GM08714 (cell line): ENCODE results near the gene MED1.
"Not testable (repeated sequence)": the region's sequence is repeated elsewhere in the genome, so short reads cannot be mapped to it uniquely, and the experiment has no call there.

ENCODE experiments used
- H3K4me3 ChIP-seq: fragments of 200-500 bp; sonication (Bioruptor generic); 2 replicates; pipeline ENCODE4 v1.5.1; 2014; ENCODE audit warnings: mild to moderate bottlenecking, low read length, inconsistent platforms
- ZNF274 ChIP-seq: IDR thresholded peaks from 2 replicates; pipeline ENCODE4 v1.6.1; 2012; ENCODE audit warnings: mild to moderate bottlenecking, low read depth, low read length

The MED1 gene

GRCh38 chr17:39401412-39402243 is 49.4 kb downstream of the MED1 start, which contains the start of gene FBXL20:
FBXL20 (minus strand) TSS chr17:39401626; CDS start chr17:39401402, 224 bp downstream.
- no peak for TF ChIP-seq ZNF274
- H3K4me3 ChIP-seq = peak within 1 kb of the TSS; percentile 88

- H3K4me3 ChIP-seq = peak overlapping the region; percentile 88
- no peak for TF ChIP-seq ZNF274
Measured at GRCh38 chr17:39400547-39401411, 50.3 kb downstream of the MED1 start.

GRCh38 chr17:39399791-39400190 is 51.3 kb downstream of the MED1 start:
- no peak overlapping the region for H3K4me3 ChIP-seq
- no peak for TF ChIP-seq ZNF274

GRCh38 chr17:39393736-39394135 is 57.3 kb downstream of the MED1 start:
- H3K4me3 ChIP-seq = no peak overlapping the region
- no peak for TF ChIP-seq ZNF274

- H3K4me3 ChIP-seq = no peak overlapping the region
- no peak for TF ChIP-seq ZNF274
Measured at GRCh38 chr17:39391448-39391847, 59.6 kb downstream of the MED1 start.

GRCh38 chr17:39385040-39385439 is 66.0 kb downstream of the MED1 start:
- no peak for TF ChIP-seq ZNF274

GRCh38 chr17:39380144-39380543 is 70.9 kb downstream of the MED1 start:
- TF ChIP-seq ZNF274 = no peak
- H3K4me3 ChIP-seq = no peak overlapping the region

More at GRCh38 chr17:39385040-39385439, 66.0 kb downstream of the MED1 start:
- H3K4me3 ChIP-seq = no peak overlapping the region

GRCh38 chr17:39376434-39376833 is 74.6 kb downstream of the MED1 start:
- no peak overlapping the region for H3K4me3 ChIP-seq
- TF ChIP-seq ZNF274 = no peak

GRCh38 chr17:39367805-39368204 is 83.3 kb downstream of the MED1 start:
- H3K4me3 ChIP-seq = not testable (repeated sequence)

- TF ChIP-seq ZNF274 = no peak
- no peak overlapping the region for H3K4me3 ChIP-seq
Measured at GRCh38 chr17:39365872-39366271, 85.2 kb downstream of the MED1 start.

- no peak for TF ChIP-seq ZNF274
- H3K4me3 ChIP-seq = no peak overlapping the region
Measured at GRCh38 chr17:39365242-39365641, 85.8 kb downstream of the MED1 start.

GRCh38 chr17:39364236-39365025 is 86.6 kb downstream of the MED1 start:
- no peak overlapping the region for H3K4me3 ChIP-seq

GRCh38 chr17:39361064-39361463 is 90.0 kb downstream of the MED1 start:
- H3K4me3 ChIP-seq = no peak overlapping the region
- TF ChIP-seq ZNF274 = no peak

More at GRCh38 chr17:39364236-39365025, 86.6 kb downstream of the MED1 start:
- TF ChIP-seq ZNF274 = no peak

- no peak overlapping the region for H3K4me3 ChIP-seq
- TF ChIP-seq ZNF274 = no peak
Measured at GRCh38 chr17:39360537-39360936, 90.5 kb downstream of the MED1 start.

GRCh38 chr17:39359994-39360393 is 91.1 kb downstream of the MED1 start:
- H3K4me3 ChIP-seq = no peak overlapping the region
- TF ChIP-seq ZNF274 = no peak
